Bronchus fibroblast of lung (primary cell): Measurements from ENCODE around the gene ZNF148. TPM values are rescaled to one million over a fixed set of nuclear protein-coding genes. Genes with fewer than 3 reads are reported as not detected.

ENCODE experiments used
- total RNA-seq: library from RNA; depleted of rRNA; stranded (reverse); fragments of >200 nt; gene quantifications from 2 replicates; pipeline ENCODE4 v1.2.3, GENCODE V29; 2015

Gene ZNF148, protein sequence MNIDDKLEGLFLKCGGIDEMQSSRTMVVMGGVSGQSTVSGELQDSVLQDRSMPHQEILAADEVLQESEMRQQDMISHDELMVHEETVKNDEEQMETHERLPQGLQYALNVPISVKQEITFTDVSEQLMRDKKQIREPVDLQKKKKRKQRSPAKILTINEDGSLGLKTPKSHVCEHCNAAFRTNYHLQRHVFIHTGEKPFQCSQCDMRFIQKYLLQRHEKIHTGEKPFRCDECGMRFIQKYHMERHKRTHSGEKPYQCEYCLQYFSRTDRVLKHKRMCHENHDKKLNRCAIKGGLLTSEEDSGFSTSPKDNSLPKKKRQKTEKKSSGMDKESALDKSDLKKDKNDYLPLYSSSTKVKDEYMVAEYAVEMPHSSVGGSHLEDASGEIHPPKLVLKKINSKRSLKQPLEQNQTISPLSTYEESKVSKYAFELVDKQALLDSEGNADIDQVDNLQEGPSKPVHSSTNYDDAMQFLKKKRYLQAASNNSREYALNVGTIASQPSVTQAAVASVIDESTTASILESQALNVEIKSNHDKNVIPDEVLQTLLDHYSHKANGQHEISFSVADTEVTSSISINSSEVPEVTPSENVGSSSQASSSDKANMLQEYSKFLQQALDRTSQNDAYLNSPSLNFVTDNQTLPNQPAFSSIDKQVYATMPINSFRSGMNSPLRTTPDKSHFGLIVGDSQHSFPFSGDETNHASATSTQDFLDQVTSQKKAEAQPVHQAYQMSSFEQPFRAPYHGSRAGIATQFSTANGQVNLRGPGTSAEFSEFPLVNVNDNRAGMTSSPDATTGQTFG
- total RNA-seq, result 11.9 and 12.6 TPM in 2 replicates

DNA sequence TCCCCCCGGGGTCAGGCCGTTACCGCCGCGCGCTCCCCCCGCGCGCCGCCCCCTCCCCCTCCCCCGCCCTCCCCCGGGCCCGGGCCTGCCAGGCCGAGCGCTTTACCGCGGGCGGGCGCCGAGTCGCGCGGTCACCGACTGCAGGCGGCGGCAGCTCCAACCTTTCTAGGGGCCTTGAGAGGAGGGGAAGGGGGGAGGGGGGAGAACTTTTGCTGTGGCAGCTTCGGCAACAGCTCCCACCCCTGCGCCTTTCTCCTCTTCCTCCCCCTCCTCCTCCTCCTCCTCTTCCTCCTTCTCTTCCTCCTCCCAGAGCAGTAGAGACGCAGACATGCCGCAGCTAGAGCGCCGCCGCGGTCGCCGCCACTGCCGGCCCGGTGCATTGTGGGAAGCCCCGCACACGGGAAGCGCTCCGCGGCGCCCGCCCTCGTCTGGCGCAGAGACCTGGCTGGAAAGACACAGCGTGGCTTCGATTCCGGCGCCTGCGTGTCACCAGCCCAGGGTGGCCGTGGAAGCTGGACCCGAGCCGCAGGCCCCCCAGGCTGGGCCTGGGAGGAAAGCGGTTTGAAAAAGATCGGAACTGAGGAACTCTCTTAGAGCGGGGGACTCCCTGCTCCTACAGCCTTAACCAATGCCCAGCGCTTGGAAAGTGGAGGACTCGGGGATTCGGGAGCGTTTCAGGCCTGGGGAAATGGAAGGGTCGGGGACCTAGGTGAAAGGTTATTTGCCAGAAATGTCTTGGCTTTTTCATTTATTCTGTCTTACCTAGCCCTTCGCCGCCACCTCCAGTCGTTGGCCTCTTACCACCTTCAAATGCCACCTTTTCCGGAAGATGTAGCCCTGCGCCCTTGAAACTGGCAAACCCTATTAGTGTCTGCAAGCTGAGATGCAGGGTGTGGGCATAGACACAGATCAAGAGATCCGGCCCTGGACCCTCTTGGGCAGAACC lies at the start of gene ZNF148:
ZNF148 (minus strand) TSS at position 330 of the 946 bp plus-strand sequence. CDS start 61,685 bp downstream, outside the sequence.

DNA sequence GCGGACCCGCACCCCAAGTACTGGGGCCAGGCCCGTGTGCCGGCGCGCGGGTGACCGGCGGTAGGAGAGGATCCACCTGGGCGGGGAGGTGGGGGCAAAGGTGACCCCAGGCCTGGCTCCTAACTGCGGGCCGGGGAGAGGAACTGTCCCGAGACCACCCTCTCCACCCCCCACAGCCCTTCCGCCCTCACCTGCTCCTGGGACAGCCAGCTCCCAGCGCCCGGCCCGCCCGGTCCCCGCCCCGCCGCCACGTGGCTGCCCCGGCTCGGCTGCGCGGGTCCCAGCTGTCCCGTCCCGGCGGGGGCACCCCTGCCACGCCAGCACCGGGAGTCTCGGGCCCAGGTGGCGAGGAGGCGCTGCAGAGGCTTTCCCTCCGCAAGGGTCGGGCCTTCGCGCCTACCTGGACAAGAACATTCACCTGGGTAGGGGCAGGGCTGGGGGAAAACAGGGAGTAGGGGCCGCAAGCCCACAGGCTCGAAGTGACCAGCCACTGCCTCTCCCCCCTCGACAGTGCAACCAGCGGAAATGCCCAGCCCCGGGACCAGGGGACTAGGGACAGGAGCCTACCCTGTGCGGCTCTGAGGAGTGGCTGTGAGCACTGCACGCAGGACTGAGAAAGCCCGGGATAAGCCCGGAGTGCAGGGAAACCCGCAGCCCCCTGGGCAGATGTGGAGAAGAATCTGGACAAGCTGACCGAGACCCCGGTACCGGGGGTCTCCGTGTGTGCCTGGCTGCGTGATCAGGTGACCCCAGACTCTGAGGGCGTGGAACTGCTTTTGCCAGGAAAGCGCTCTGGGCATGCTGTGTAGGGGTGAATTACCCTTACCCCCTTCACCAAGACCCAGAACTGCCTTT lies 162.4 kb downstream of the ZNF148 start, which contains the start of gene SLC12A8:
SLC12A8 (minus strand) TSS at position 240 of the 855 bp plus-strand sequence. CDS start 1,399 bp downstream, outside the sequence.

Other genes starting within 250 kb of the ZNF148 start
- 4.8 and 6.2 TPM in 2 replicates for gene SLC12A8, start 162.6 kb downstream of the ZNF148 start, total RNA-seq
- 18.9 and 19.7 TPM in 2 replicates for gene SNX4, start 144.9 kb upstream of the ZNF148 start, total RNA-seq
- 6.1 and 6.4 TPM in 2 replicates for gene OSBPL11, start 220.2 kb upstream of the ZNF148 start, total RNA-seq